Osteoblast (primary cell): ENCODE measurements around the gene LUZP2. TPM values are rescaled to one million over a fixed set of nuclear protein-coding genes. Genes with fewer than 3 reads are reported as not detected.

Source experiments
- DNase-seq: peaks from one replicate; pipeline ENCODE4 v3.0.0; 2011; ENCODE audit warnings: low spot score, mixed read lengths; ENCODE audit not compliant: insufficient read length; ENCODE audit errors: missing footprints
- H2AFZ ChIP-seq: 2 replicates; pipeline ENCODE4 v1.6.0; 2011; ENCODE audit warnings: mild to moderate bottlenecking, low read length
- H3K27ac ChIP-seq: 2 replicates; pipeline ENCODE4 v1.5.1; 2011; ENCODE audit warnings: mild to moderate bottlenecking, low read depth, low read length, moderate library complexity
- H3K27me3 ChIP-seq: 2 replicates; pipeline ENCODE4 v1.6.0; 2012; ENCODE audit warnings: mild to moderate bottlenecking, control low read depth, inconsistent platforms, low read length, moderate library complexity; ENCODE audit not compliant: insufficient read depth
- H3K36me3 ChIP-seq: 2 replicates; pipeline ENCODE4 v1.5.1; 2011; ENCODE audit warnings: mild to moderate bottlenecking, low read length, control low read depth, moderate library complexity; ENCODE audit not compliant: insufficient read depth
- H3K4me1 ChIP-seq: 2 replicates; pipeline ENCODE4 v1.5.1; 2011; ENCODE audit warnings: mild to moderate bottlenecking, low read length, control low read depth, moderate library complexity; ENCODE audit not compliant: insufficient read depth
- H3K4me2 ChIP-seq: 2 replicates; pipeline ENCODE4 v1.6.0; 2011; ENCODE audit warnings: mild to moderate bottlenecking, low read length; ENCODE audit not compliant: insufficient read depth
- H3K4me3 ChIP-seq: fragments of 200-600 bp; sonication (generic); 3 replicates; pipeline ENCODE4 v1.5.1; 2012; ENCODE audit warnings: mild to moderate bottlenecking, low read length, inconsistent platforms; ENCODE audit not compliant: insufficient read depth
- H3K79me2 ChIP-seq: 2 replicates; pipeline ENCODE4 v1.6.0; 2012; ENCODE audit warnings: mild to moderate bottlenecking, low read length, control low read depth, inconsistent platforms; ENCODE audit not compliant: insufficient read depth
- H3K9me3 ChIP-seq: 2 replicates; pipeline ENCODE4 v1.5.1; 2011; ENCODE audit warnings: low read depth, low read length, control low read depth
- H4K20me1 ChIP-seq: 2 replicates; pipeline ENCODE4 v1.6.0; 2012; ENCODE audit warnings: mild to moderate bottlenecking, low read length, control low read depth; ENCODE audit not compliant: insufficient read depth
- CTCF ChIP-seq: IDR thresholded peaks from 2 replicates; pipeline ENCODE4 v1.5.1; 2011; ENCODE audit warnings: mild to moderate bottlenecking, low read depth, low read length, moderate library complexity; ENCODE audit errors: extremely low read depth
- total RNA-seq: library from RNA; depleted of rRNA; stranded (reverse); fragments of >200 nt; gene quantifications from 2 replicates; pipeline ENCODE4 v1.2.3, GENCODE V29; 2012

Gene LUZP2
- total RNA-seq, 1 donor, result not detected

GRCh38 chr11:24556693-24557092 lies 59.8 kb downstream of the LUZP2 start:
- Histone ChIP-seq H2AFZ (no peak overlapping the region), H3K27ac (no peak overlapping the region), H4K20me1 (no peaks in the 10 kb centered on the region), H3K27me3 (no peaks in the 10 kb centered on the region), H3K4me1 (no peaks in the 10 kb centered on the region), H3K4me2 (no peak overlapping the region), H3K36me3 (no peaks in the 10 kb centered on the region), H3K79me2 (no peaks in the 10 kb centered on the region), H3K4me3 (no peak overlapping the region), H3K9me3 (no peaks in the 10 kb centered on the region)
- no peak for DNase-seq
- no peak for TF ChIP-seq CTCF

GRCh38 chr11:24559315-24559714 lies 62.5 kb downstream of the LUZP2 start:
- no peaks in the 10 kb centered on the region for H3K36me3 ChIP-seq
- H3K79me2 ChIP-seq, result no peaks in the 10 kb centered on the region
- H3K4me2 ChIP-seq, result no peak overlapping the region
- H4K20me1 ChIP-seq, result no peaks in the 10 kb centered on the region
- H3K4me1 ChIP-seq, result no peaks in the 10 kb centered on the region
- H3K27me3 ChIP-seq, result no peaks in the 10 kb centered on the region
- no peaks in the 10 kb centered on the region for H3K9me3 ChIP-seq
- TF ChIP-seq CTCF, result no peak
- no peak overlapping the region for H2AFZ ChIP-seq
- H3K4me3 ChIP-seq, result no peak overlapping the region
- no peak overlapping the region for H3K27ac ChIP-seq
- DNase-seq, result no peak

GRCh38 chr11:24560324-24560723 lies 63.5 kb downstream of the LUZP2 start:
- no peak overlapping the region for H3K4me3 ChIP-seq
- H3K27me3 ChIP-seq, result no peaks in the 10 kb centered on the region
- no peak for TF ChIP-seq CTCF

GRCh38 chr11:24567380-24567779 lies 70.5 kb downstream of the LUZP2 start:
- H3K4me1 ChIP-seq, result no peaks in the 10 kb centered on the region
- no peaks in the 10 kb centered on the region for H3K79me2 ChIP-seq

More at GRCh38 chr11:24560324-24560723, 63.5 kb downstream of the LUZP2 start:
- Histone ChIP-seq H3K4me2 (no peak overlapping the region), H3K79me2 (no peaks in the 10 kb centered on the region), H2AFZ (no peak overlapping the region), H4K20me1 (no peaks in the 10 kb centered on the region), H3K27ac (no peak overlapping the region), H3K36me3 (no peaks in the 10 kb centered on the region), H3K4me1 (no peaks in the 10 kb centered on the region), H3K9me3 (no peaks in the 10 kb centered on the region)
- no peak for DNase-seq

More at GRCh38 chr11:24567380-24567779, 70.5 kb downstream of the LUZP2 start:
- no peak for DNase-seq
- no peaks in the 10 kb centered on the region for H4K20me1 ChIP-seq
- H3K27me3 ChIP-seq, result no peaks in the 10 kb centered on the region
- H3K4me3 ChIP-seq, result no peak overlapping the region
- no peak overlapping the region for H3K4me2 ChIP-seq
- H3K36me3 ChIP-seq, result no peaks in the 10 kb centered on the region
- no peak overlapping the region for H3K27ac ChIP-seq
- no peak for TF ChIP-seq CTCF
- no peak overlapping the region for H2AFZ ChIP-seq
- no peaks in the 10 kb centered on the region for H3K9me3 ChIP-seq
